GM23338 (cell line): ENCODE data around the gene CPEB3.

Experiments
- EZH2phosphoT487 ChIP-seq: fragments of 200-600 bp; sonication (generic); IDR thresholded peaks from one replicate; pipeline ENCODE4 v1.8.1; 2018; ENCODE audit warnings: antibody characterized with exemption; ENCODE audit not compliant: unreplicated experiment
- TF ChIP-seq, protein P1 (sequence below), 2 experiments: fragments of 200-600 bp in 1 of 2; sonication (generic) in 1 of 2; conservative IDR thresholded peaks; 2 replicates each; pipeline versions ENCODE4 v1.5.1 to v1.6.1; 2016 to 2017; ENCODE audit warnings: antibody characterized with exemption in 2 of 2, low read depth in 2 of 2, mild to moderate bottlenecking in 2 of 2, moderate library complexity in 1 of 2

DNA sequence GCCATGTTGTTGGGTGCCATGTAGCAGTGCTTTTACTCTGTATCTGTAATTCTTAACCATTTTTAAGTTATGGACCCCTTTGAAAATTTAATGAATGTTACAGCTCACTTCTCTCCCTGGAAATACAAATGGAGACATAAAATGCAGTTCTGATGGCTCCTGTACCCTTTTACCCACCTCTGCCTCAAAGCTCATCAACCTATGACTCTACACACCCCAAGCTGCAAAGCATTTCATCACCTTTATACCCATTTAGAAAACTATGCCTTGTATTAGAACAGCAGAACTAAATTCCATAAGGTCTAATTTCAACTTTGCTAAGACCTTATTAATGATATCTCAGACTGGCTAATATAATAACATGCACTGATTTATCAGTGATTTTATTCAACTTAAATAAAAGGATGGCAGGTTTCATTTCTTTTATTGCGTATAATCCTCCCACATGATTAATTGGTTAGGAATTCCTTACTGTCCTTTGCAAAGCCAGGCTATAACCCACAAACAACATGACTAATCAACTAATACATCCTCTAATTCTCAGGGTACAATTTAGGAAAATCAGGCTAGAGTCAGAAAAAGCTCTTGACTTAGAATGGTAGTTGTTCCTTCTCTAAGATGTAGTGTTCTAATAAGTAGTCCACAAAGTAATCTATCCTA is 68.1 kb downstream of the CPEB3 start:
- TF ChIP-seq, protein P1, sequence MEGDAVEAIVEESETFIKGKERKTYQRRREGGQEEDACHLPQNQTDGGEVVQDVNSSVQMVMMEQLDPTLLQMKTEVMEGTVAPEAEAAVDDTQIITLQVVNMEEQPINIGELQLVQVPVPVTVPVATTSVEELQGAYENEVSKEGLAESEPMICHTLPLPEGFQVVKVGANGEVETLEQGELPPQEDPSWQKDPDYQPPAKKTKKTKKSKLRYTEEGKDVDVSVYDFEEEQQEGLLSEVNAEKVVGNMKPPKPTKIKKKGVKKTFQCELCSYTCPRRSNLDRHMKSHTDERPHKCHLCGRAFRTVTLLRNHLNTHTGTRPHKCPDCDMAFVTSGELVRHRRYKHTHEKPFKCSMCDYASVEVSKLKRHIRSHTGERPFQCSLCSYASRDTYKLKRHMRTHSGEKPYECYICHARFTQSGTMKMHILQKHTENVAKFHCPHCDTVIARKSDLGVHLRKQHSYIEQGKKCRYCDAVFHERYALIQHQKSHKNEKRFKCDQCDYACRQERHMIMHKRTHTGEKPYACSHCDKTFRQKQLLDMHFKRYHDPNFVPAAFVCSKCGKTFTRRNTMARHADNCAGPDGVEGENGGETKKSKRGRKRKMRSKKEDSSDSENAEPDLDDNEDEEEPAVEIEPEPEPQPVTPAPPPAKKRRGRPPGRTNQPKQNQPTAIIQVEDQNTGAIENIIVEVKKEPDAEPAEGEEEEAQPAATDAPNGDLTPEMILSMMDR (conservative IDR thresholded peaks at IDR 0.05; ENCODE audit: low read depth in 2 of 2) = no peak
- TF ChIP-seq EZH2phosphoT487 = no peak
